ENCODE data around the gene NOTCH1.

DNA sequence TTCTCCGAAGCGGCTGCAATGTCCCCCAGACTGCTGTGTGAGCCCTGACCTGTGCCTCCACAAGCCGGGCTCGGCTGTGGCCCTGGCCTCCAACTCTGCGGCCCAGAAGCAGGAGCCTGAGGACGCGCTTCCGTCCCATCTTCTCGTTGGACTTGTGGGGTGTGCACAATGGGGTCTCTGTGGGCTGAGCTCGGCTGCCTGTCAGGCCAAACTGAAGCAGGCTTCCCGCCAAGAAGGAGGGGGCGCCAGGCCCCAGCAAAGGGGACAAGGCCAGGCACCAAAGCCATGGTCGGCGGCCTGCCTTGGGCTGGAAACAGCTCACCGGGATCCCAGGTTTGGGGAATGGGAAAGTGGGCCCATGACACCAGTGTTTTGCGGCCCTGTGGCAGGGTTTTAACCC, 4.1 kb downstream of the NOTCH1 start:
- TF ChIP-seq, protein P1, sequence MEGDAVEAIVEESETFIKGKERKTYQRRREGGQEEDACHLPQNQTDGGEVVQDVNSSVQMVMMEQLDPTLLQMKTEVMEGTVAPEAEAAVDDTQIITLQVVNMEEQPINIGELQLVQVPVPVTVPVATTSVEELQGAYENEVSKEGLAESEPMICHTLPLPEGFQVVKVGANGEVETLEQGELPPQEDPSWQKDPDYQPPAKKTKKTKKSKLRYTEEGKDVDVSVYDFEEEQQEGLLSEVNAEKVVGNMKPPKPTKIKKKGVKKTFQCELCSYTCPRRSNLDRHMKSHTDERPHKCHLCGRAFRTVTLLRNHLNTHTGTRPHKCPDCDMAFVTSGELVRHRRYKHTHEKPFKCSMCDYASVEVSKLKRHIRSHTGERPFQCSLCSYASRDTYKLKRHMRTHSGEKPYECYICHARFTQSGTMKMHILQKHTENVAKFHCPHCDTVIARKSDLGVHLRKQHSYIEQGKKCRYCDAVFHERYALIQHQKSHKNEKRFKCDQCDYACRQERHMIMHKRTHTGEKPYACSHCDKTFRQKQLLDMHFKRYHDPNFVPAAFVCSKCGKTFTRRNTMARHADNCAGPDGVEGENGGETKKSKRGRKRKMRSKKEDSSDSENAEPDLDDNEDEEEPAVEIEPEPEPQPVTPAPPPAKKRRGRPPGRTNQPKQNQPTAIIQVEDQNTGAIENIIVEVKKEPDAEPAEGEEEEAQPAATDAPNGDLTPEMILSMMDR (conservative IDR thresholded peaks at IDR 0.05 in 1 of 2, IDR thresholded peaks at IDR 0.05 in 1 of 2; ENCODE audit: low read depth in 1 of 2, low read length in 2 of 2): no peak
- no peak for TF ChIP-seq EZH2 (IDR thresholded peaks at IDR 0.05; ENCODE audit: low read length, missing control alignments)
